ENCODE results near the gene NOD1.

DNA sequence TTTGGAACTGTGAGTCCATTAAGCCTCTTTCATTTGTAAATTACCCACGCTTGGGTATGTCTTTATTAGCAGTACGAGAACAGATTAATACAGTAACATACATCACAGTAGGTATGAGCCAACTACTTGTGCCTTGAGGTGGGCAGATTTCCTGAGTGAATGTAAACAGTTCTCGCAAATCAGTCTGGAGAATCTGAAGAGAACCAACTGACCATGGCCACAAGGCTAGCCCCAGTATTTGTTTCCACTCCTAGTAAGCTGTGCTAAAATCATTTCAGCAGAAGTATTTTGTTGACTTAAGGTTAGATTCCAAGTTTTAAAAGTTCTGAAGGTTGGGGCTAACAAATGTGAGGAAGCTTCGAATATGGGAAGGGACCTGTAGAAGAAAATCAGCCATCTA, 82.9 kb downstream of the NOD1 start:
- TF ChIP-seq CTCF (IDR thresholded peaks at IDR 0.05) = no peak
- TF ChIP-seq POLR2A (IDR thresholded peaks at IDR 0.05) = no peak
- no peak for TF ChIP-seq POLR2AphosphoS5 (IDR thresholded peaks at IDR 0.05)
- no peak for TF ChIP-seq EP300 (IDR thresholded peaks at IDR 0.05)

Data from sigmoid colon (tissue), 4 donors.